PC-9 (cell line): ENCODE data around the gene TMEM176B. TPM values are rescaled to one million over a fixed set of nuclear protein-coding genes. Genes with fewer than 3 reads are reported as not detected.

Source experiments
- BruUV-seq: library from RNA; stranded (reverse); fragments of 400-500 nt; replicated peaks from 2 replicates; lab custom pipeline; 2021; lab: Mats Ljungman, UMichigan
- CTCF ChIA-PET: fragments of 300-600 bp; sonication (Branson Sonifier 250); formaldehyde crosslinking; loops from one replicate; lab custom pipeline; 2022; ENCODE audit warnings: antibody characterized with exemption; lab: Charles Lee
- POLR2A ChIA-PET: fragments of 300-600 bp; sonication (Branson Sonifier 250); formaldehyde crosslinking; loops from one replicate; lab custom pipeline; 2022; ENCODE audit warnings: antibody characterized with exemption; ENCODE audit not compliant: unreplicated experiment; lab: Charles Lee
- DNase-seq, 2 experiments: peaks; one replicate each; pipeline versions ENCODE4 v3.0.0 to v3.0.0-alpha.2; 2015 to 2022; ENCODE audit warnings: mixed read lengths in 1 of 2
- H2AFZ ChIP-seq: fragments of 200-600 bp; sonication (generic); 2 replicates; pipeline ENCODE4 v1.8.1; 2017; ENCODE audit warnings: antibody characterized with exemption
- H3F3A ChIP-seq: fragments of 200-600 bp; sonication (generic); 2 replicates; pipeline ENCODE4 v1.8.1; 2017; ENCODE audit warnings: antibody characterized with exemption, mild to moderate bottlenecking, low read depth; ENCODE audit not compliant: insufficient read depth
- H3K27ac ChIP-seq: fragments of 200-600 bp; sonication (generic); 2 replicates; pipeline ENCODE4 v1.6.1; 2016; ENCODE audit warnings: mixed run types
- H3K27me3 ChIP-seq: fragments of 200-600 bp; sonication (generic); 2 replicates; pipeline ENCODE4 v1.6.1; 2016; ENCODE audit warnings: low read depth, mixed run types; ENCODE audit not compliant: insufficient read depth
- H3K36me3 ChIP-seq: fragments of 200-600 bp; sonication (generic); 2 replicates; pipeline ENCODE4 v1.6.1; 2016; ENCODE audit warnings: low read depth, mixed run types
- H3K4me1 ChIP-seq: fragments of 200-600 bp; sonication (generic); replicated peaks from 2 replicates; pipeline ENCODE4 v1.6.1; 2016; ENCODE audit warnings: mixed run types; ENCODE audit not compliant: insufficient read depth
- H3K4me2 ChIP-seq: fragments of 200-600 bp; sonication (generic); 2 replicates; pipeline ENCODE4 v1.6.1; 2017; ENCODE audit warnings: mixed run types
- H3K4me3 ChIP-seq: fragments of 200-600 bp; sonication (generic); 2 replicates; pipeline ENCODE4 v1.6.1; 2016; ENCODE audit warnings: mixed run types
- H3K79me2 ChIP-seq: fragments of 200-600 bp; sonication (generic); 2 replicates; pipeline ENCODE4 v1.6.1; 2017; ENCODE audit warnings: low read depth, mixed run types
- H3K9me2 ChIP-seq: fragments of 200-600 bp; sonication (generic); 2 replicates; pipeline ENCODE4 v1.8.1; 2017; ENCODE audit warnings: mild to moderate bottlenecking; ENCODE audit not compliant: insufficient read depth
- H3K9me3 ChIP-seq: fragments of 200-600 bp; sonication (generic); 2 replicates; pipeline ENCODE4 v1.8.1; 2016; ENCODE audit warnings: low read depth; ENCODE audit not compliant: insufficient read depth
- H4K20me1 ChIP-seq: fragments of 200-600 bp; sonication (generic); 2 replicates; pipeline ENCODE4 v1.8.1; 2017; ENCODE audit not compliant: insufficient read depth
- EZH2 ChIP-seq: fragments of 200-600 bp; sonication (generic); IDR thresholded peaks from 2 replicates; pipeline ENCODE4 v1.8.0; 2017; ENCODE audit warnings: antibody characterized with exemption, low read depth
- intact Hi-C: fragments of 100-400 bp; cut with micrococcal nuclease; formaldehyde crosslinking; loops from one replicate; pipeline ENCODE4 v1.10.0; 2022; ENCODE audit not compliant: unreplicated experiment
- total RNA-seq: library from RNA; stranded (reverse); gene quantifications from 2 replicates; pipeline ENCODE4 v1.2.3, GENCODE V29; 2021
- TF ChIP-seq, protein P1 (sequence below): fragments of 200-600 bp; sonication (generic); conservative IDR thresholded peaks from 2 replicates; pipeline ENCODE4 v1.6.1; 2017; ENCODE audit warnings: mixed run types, antibody characterized with exemption, mild to moderate bottlenecking, moderate library complexity

Gene TMEM176B
- total RNA-seq, 1 experiment from 2014 or later: 1.9 TPM

DNA sequence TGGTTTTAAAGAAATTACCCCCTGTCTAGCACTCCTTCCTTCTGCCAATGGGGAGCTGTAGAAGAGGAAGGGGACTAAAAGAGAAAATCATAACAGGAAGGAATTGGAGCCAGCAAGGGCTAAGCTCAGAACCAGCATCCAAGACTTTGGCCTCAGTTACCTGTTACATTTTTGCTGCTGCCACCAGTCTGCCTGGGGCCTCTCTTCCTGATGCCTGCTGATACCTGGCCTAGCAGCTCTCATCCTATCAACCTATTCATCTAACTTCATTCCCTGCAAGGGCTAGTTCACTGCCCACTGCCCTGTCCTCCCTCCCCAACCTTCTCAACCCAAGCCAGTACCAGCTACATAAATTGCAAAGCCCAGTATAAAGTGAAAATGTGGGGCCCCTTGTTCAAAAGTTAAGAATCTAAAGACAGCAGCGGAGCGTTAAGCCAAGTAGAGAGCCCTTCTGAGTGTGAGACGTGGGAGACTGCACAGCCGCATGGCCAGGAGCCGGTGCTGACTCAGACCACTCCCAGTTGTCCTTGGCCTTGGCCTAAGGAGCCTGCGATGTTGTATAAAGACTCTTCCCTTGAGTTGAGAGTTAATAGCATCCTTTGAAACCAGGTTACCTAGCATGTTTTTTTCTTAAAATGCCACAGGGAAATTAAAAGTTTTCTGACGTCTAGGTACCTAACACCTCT lies 38.9 kb upstream of the TMEM176B start:
- no peak overlapping the region for H3K27ac ChIP-seq
- no peaks in the 10 kb centered on the region for H3K4me1 ChIP-seq
- no peak overlapping the region for H3K4me3 ChIP-seq
- ChIA-PET CTCF (no interaction called here), POLR2A (interaction anchor here (0.7 kb wide), 1 partner anchor 87 kb away, joined by 4 read pairs; no protein-coding TSS in a partner anchor)
- no peak overlapping the region for H2AFZ ChIP-seq
- no peaks in the 10 kb centered on the region for H4K20me1 ChIP-seq
- H3K9me2 ChIP-seq: no peaks in the 10 kb centered on the region
- DNase-seq: no peak
- BruUV-seq: no TSS peak
- intact Hi-C loops: no loop called here
- no peaks in the 10 kb centered on the region for H3K79me2 ChIP-seq
- TF ChIP-seq, protein P1, sequence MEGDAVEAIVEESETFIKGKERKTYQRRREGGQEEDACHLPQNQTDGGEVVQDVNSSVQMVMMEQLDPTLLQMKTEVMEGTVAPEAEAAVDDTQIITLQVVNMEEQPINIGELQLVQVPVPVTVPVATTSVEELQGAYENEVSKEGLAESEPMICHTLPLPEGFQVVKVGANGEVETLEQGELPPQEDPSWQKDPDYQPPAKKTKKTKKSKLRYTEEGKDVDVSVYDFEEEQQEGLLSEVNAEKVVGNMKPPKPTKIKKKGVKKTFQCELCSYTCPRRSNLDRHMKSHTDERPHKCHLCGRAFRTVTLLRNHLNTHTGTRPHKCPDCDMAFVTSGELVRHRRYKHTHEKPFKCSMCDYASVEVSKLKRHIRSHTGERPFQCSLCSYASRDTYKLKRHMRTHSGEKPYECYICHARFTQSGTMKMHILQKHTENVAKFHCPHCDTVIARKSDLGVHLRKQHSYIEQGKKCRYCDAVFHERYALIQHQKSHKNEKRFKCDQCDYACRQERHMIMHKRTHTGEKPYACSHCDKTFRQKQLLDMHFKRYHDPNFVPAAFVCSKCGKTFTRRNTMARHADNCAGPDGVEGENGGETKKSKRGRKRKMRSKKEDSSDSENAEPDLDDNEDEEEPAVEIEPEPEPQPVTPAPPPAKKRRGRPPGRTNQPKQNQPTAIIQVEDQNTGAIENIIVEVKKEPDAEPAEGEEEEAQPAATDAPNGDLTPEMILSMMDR: no peak
- TF ChIP-seq EZH2: no peak
- no peak overlapping the region for H3K4me2 ChIP-seq
- peaks cover 74% of the 10 kb centered on the region for H3K27me3 ChIP-seq
- H3F3A ChIP-seq: no peaks in the 10 kb centered on the region
- H3K36me3 ChIP-seq: no peaks in the 10 kb centered on the region
- no peaks in the 10 kb centered on the region for H3K9me3 ChIP-seq

DNA sequence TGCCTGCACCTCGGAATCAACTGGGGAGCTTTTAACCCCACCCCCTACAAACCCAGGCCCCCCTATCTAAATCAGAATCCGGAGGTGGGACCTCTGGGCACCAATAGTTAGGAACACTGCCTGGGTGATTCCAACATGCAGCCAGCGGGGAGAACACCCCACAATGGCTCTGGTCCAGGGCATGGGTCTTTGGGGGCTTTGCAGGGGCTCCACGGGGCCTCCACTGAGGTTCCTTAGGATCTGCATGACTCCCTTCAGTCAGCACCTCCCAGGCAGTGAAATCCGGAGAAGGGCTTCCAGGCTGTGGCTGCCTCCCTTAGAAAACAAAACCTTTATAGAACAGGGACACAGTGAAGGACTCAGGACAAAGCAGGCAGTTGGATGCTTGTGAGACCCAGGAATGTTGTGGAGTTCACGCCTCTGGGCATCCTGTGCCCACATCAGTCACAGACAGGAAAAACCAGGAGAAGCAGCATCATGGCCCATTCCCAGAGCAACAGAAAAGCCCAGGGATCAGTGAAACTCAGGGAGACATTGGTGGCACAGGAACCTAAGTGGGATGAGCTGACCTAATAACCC lies 35.6 kb upstream of the TMEM176B start:
- H3K4me1 ChIP-seq: no peaks in the 10 kb centered on the region
- ChIA-PET POLR2A (no interaction called here), CTCF (no interaction called here)
- no peaks in the 10 kb centered on the region for H3K9me3 ChIP-seq
- no peaks in the 10 kb centered on the region for H4K20me1 ChIP-seq
- H2AFZ ChIP-seq: no peak overlapping the region
- no peaks in the 10 kb centered on the region for H3F3A ChIP-seq
- intact Hi-C loops: no loop called here
- no peaks in the 10 kb centered on the region for H3K9me2 ChIP-seq
- TF ChIP-seq, protein P1: no peak
- no TSS peak for BruUV-seq
- no peaks in the 10 kb centered on the region for H3K36me3 ChIP-seq
- H3K79me2 ChIP-seq: no peaks in the 10 kb centered on the region
- peaks cover 61% of the 10 kb centered on the region for H3K27me3 ChIP-seq
- DNase-seq: no peak
- H3K4me3 ChIP-seq: no peak overlapping the region
- H3K27ac ChIP-seq: no peak overlapping the region
- no peak overlapping the region for H3K4me2 ChIP-seq

DNA sequence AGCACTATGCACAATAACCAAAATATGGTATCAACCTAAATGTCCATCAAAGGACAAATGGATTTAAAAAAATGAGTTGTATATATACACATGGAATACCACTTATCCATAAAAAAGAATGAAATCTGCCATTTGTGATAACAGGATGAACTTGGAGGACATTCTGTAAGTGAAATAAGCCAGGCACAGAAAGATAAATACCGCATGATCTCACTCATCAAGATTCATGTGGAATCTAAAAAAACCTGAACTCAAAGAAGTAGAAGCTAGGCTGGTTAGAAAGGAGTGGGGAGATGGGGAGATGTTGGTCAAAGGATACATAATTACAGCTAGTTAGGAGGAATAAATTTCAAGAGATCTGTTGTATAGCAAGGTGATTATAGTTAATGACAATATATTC lies 34.9 kb upstream of the TMEM176B start:
- no peaks in the 10 kb centered on the region for H3K4me1 ChIP-seq
- no peaks in the 10 kb centered on the region for H3K9me2 ChIP-seq
- no peak for DNase-seq
- ChIA-PET POLR2A (no interaction called here), CTCF (interaction anchor here (0.7 kb wide), 1 partner anchor 75 kb away, joined by 4 read pairs; no protein-coding TSS in a partner anchor)
- TF ChIP-seq, protein P1: no peak
- TF ChIP-seq EZH2: no peak
- H2AFZ ChIP-seq: no peak overlapping the region
- H3F3A ChIP-seq: no peaks in the 10 kb centered on the region
- BruUV-seq: no TSS peak
- H3K27ac ChIP-seq: no peak overlapping the region
- H4K20me1 ChIP-seq: no peaks in the 10 kb centered on the region
- H3K4me3 ChIP-seq: no peak overlapping the region
- no peaks in the 10 kb centered on the region for H3K9me3 ChIP-seq
- H3K27me3 ChIP-seq: peaks cover 53% of the 10 kb centered on the region
- H3K36me3 ChIP-seq: no peaks in the 10 kb centered on the region
- H3K4me2 ChIP-seq: no peak overlapping the region
- no peaks in the 10 kb centered on the region for H3K79me2 ChIP-seq
- intact Hi-C loops: no loop called here
